Endothelial cell of umbilical vein (primary cell): ENCODE data around the gene KIAA2012.

Experiments used
- EZH2 ChIP-seq: IDR thresholded peaks from 2 replicates; pipeline ENCODE4 v1.6.1; 2012; ENCODE audit warnings: borderline replicate concordance, low read depth, mild to moderate bottlenecking, moderate library complexity, low read length, inconsistent platforms; ENCODE audit not compliant: severe bottlenecking
- FOS ChIP-seq: IDR thresholded peaks from 2 replicates; pipeline ENCODE4 v1.6.1; 2011; ENCODE audit warnings: mild to moderate bottlenecking, low read length, moderate library complexity, borderline replicate concordance; ENCODE audit not compliant: insufficient read depth
- GATA2 ChIP-seq: IDR thresholded peaks from 2 replicates; pipeline ENCODE4 v1.7.0; 2011; ENCODE audit warnings: low read depth, mild to moderate bottlenecking, moderate library complexity, mixed read lengths, low read length; ENCODE audit not compliant: insufficient read length, insufficient read depth
- JUN ChIP-seq: IDR thresholded peaks from 2 replicates; pipeline ENCODE4 v1.6.1; 2011; ENCODE audit warnings: borderline replicate concordance, low read depth; ENCODE audit not compliant: insufficient read length, insufficient read depth
- MAX ChIP-seq: IDR thresholded peaks from 2 replicates; pipeline ENCODE4 v1.6.1; 2011; ENCODE audit not compliant: insufficient read depth, insufficient read length
- MYC ChIP-seq: IDR thresholded peaks from one replicate; pipeline ENCODE4 v1.6.1; 2011; ENCODE audit warnings: mild to moderate bottlenecking, low read depth, low read length
- POLR2A ChIP-seq: IDR thresholded peaks from 2 replicates; pipeline ENCODE4 v1.6.1; 2012; ENCODE audit warnings: low read depth, mild to moderate bottlenecking, control low read depth, low read length
- POLR2AphosphoS5 ChIP-seq: IDR thresholded peaks from 2 replicates; pipeline ENCODE4 v1.6.1; 2012; ENCODE audit warnings: low read depth, mild to moderate bottlenecking, control low read depth, low read length, moderate library complexity; ENCODE audit not compliant: insufficient read depth
- TF ChIP-seq, protein P1 (sequence below), 2 donors: IDR thresholded peaks; 1 replicate in 1 of 2; 2 replicates in 1 of 2; pipeline ENCODE4 v1.5.1; 2011; ENCODE audit warnings: low read length in 2 of 2, mild to moderate bottlenecking in 2 of 2, moderate library complexity in 2 of 2, control low read depth in 1 of 2, inconsistent platforms in 1 of 2, low read depth in 1 of 2; ENCODE audit not compliant: insufficient read depth in 1 of 2; ENCODE audit errors: extremely low read depth in 1 of 2

- TF ChIP-seq, protein P1, sequence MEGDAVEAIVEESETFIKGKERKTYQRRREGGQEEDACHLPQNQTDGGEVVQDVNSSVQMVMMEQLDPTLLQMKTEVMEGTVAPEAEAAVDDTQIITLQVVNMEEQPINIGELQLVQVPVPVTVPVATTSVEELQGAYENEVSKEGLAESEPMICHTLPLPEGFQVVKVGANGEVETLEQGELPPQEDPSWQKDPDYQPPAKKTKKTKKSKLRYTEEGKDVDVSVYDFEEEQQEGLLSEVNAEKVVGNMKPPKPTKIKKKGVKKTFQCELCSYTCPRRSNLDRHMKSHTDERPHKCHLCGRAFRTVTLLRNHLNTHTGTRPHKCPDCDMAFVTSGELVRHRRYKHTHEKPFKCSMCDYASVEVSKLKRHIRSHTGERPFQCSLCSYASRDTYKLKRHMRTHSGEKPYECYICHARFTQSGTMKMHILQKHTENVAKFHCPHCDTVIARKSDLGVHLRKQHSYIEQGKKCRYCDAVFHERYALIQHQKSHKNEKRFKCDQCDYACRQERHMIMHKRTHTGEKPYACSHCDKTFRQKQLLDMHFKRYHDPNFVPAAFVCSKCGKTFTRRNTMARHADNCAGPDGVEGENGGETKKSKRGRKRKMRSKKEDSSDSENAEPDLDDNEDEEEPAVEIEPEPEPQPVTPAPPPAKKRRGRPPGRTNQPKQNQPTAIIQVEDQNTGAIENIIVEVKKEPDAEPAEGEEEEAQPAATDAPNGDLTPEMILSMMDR (IDR thresholded peaks at IDR 0.05; ENCODE audit: extremely low read depth in 1 of 2, insufficient read depth in 1 of 2, low read depth in 1 of 2, low read length in 2 of 2) = no peak
- TF ChIP-seq GATA2 (no peak), POLR2AphosphoS5 (no peak), POLR2A (no peak), JUN (no peak), EZH2 (no peak), FOS (no peak), MAX (no peak), MYC (no peak)
These were observed 148.8 kb downstream of the KIAA2012 start for GRCh38 chr2:202221873-202222272.
